GM19324 (cell line): Measurements from ENCODE around the gene TSPAN33.
"Not testable (repeated sequence)": the region's sequence is repeated elsewhere in the genome, so short reads cannot be mapped to it uniquely, and the experiment has no call there.

Source experiments
- ATAC-seq: cut with Tn5 transposase; IDR thresholded peaks from one replicate; pipeline ENCODE4 v1.9.1; 2021; ENCODE audit warnings: mild to moderate bottlenecking, moderate library complexity; ENCODE audit not compliant: unreplicated experiment, low FRiP score

Gene TSPAN33

GRCh38 chr7:129169171-129169671, 24.7 kb downstream of the TSPAN33 start:
- no peak for ATAC-seq

DNA sequence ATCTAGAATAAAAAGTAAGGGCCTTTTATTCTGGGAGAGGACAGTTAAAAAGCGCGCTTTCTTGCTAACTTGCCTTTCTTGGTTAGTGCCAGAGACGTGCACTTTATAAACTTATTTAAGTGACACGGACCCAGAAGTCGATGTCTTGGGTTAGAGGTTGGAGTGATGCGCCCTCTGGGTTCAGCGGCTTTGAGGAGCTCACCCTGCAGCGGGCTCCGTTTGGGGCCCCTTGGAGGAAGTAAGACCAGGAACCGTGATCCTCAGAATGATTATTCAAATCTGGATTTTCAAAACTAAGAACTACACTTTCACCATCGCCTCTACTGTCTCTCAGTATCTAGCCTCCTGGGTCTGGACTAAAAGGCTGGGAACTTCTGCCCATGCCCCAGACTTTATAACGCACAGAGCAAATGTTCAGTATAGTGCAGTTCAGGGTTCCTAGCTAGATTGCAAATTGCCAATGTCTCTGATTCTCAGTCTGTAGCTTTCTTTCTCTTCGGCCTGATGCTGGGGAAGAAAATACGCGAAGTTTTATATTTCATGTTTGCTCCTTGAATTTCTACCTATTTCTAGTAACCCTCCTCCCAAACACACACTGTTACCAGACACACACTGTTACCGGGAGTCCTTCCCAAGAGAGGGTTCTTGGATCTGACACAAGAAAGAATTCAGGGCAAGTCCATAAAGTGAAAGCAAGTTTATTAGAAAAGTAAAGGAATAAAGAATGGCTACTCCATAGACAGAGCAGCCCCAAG, 25.4 kb downstream of the TSPAN33 start:
- no peak for ATAC-seq

- ATAC-seq: no peak
These were observed 26.0 kb downstream of the TSPAN33 start for GRCh38 chr7:129170441-129171021.

DNA sequence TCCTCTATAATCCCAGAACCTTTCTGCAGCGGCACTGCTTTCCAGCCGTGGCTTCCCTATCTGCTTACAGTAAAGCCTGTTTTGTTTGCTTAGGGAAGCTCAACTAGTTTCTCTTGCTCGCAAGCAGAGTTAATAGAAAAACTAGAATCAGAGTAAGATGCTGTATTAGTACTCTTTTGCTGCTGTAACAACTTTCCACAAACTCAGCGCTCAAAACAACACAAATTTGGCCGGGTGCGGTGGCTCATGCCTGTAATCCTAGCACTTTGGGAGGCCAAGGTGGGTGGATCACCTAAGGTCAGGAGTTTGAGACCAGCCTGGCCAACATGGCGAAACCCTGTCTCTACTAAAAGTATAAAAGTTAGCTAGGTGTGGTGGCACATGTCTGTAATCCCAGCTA, 29.4 kb downstream of the TSPAN33 start:
- ATAC-seq: not testable (repeated sequence)

- ATAC-seq: no peak
These were observed 32.6 kb downstream of the TSPAN33 start for GRCh38 chr7:129176916-129177710.

- no peak for ATAC-seq
These were observed 40.6 kb downstream of the TSPAN33 start for GRCh38 chr7:129184981-129185670.

DNA sequence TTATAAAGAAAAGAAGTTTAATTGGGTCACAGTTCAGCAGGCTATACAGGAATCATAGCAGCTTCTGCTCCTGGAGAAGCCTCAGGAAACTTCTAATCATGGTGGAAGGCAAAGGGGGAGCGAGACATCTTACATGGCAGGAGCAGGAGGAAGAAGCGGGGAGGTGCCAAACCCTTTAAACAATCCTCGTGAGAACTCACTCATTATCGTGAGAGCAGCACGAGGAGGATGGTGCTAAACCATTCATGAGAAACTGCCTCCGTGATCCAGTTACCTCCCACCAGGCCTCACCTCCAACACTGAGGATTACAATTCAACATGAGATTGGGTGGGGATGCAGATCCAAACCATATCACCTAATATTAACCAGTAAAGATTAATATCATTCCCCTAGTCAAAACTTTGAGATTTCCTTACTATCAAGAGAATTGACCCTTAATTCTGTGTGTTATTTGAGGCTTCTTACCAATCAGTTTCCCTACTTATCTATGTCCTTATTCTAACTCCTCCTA, 42.3 kb downstream of the TSPAN33 start:
- no peak for ATAC-seq

GRCh38 chr7:129187681-129188371, 43.3 kb downstream of the TSPAN33 start:
- ATAC-seq: no peak

DNA sequence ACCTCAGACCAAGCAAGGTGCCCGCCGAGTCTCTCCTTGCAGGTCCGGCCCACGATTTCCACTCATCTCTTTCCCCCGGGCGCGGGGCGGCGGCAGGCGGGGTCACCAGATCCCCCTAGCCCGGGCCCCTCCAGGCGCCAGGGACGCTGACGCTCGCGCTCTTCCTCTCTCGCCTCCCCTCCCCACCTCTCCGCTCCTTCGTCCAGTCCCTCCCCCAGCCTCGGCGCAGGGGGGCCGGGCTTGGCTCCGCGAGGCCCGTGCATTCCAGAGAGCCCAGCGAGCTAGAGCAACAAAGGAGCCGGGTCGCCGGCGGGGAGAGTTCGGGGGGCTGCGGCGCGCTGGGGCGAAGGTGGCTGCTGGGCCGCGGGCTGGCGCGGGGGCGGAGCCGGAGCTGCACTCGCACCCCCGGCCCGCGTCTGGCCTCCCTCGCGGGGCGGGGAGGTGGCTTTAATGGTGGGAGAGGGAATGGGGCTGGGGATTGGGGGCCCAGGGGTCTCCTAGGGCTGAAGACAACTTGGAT, 43.9 kb downstream of the TSPAN33 start, which contains the start of gene SMO:
SMO (plus strand) TSS at position 262 of the 520 bp plus-strand sequence. CDS start 519 bp downstream, outside the sequence.
- no peak for ATAC-seq

- ATAC-seq: no peak
These were observed 44.6 kb downstream of the TSPAN33 start for GRCh38 chr7:129188892-129189660.

- no peak for ATAC-seq
These were observed 45.3 kb downstream of the TSPAN33 start for GRCh38 chr7:129189661-129190310.

GRCh38 chr7:129191272-129191671, 46.8 kb downstream of the TSPAN33 start:
- no peak for ATAC-seq

- ATAC-seq: no peak
These were observed 49.4 kb downstream of the TSPAN33 start for GRCh38 chr7:129193892-129194291.

DNA sequence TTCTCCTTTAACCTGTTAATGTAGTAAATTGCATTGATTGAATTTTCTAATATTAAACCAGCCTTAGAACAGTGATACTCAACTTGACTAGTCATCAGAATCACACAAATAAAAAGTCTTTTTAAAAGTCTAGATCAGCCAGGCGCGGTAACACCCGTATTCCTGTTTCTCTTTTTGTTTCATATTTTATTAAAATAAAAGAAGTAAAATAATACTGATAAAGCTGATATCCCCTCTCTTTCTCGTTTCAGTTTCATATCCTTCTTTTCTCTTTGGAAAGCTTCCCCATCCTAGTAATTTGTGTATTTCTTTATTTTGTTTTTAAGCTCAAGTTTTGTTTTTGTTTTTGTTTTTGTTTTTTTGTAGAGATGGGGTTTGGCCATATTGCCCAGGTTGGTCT, 53.3 kb downstream of the TSPAN33 start:
- ATAC-seq: no peak

- no peak for ATAC-seq
These were observed 54.9 kb downstream of the TSPAN33 start for GRCh38 chr7:129199406-129199805.

GRCh38 chr7:129202058-129202777, 57.7 kb downstream of the TSPAN33 start:
- ATAC-seq: no peak

- no peak for ATAC-seq
These were observed 58.7 kb downstream of the TSPAN33 start for GRCh38 chr7:129203050-129203741.
